Karpas-422 (cell line): ENCODE results near the gene PROB1. TPM values are rescaled to one million over a fixed set of nuclear protein-coding genes. Genes with fewer than 3 reads are reported as not detected.

Experiments used
- total RNA-seq: library from RNA; depleted of rRNA; stranded (reverse); fragments of >200 nt; shearing (Covaris generic); gene quantifications from 2 replicates; pipeline ENCODE4 v1.2.3, GENCODE V29; 2014; ENCODE audit warnings: low replicate concordance; rRNA removed

PROB1 gene
- total RNA-seq, 1 experiment from 2014 or later, result 0.78 TPM

Other genes with a start within 250 kb of the PROB1 start
- gene SIL1, start 196.7 kb downstream of the PROB1 start, total RNA-seq, result 10.7 and 21.8 TPM in 2 replicates
- gene MATR3, start 101.4 kb downstream of the PROB1 start, total RNA-seq, result 188 and 245 TPM in 2 replicates
- 111 and 113 TPM in 2 replicates for gene PAIP2, start 53.2 kb downstream of the PROB1 start, total RNA-seq
- gene SLC23A1, start 11.8 kb downstream of the PROB1 start, total RNA-seq, result not detected in 2 replicates
- 28.8 and 31.0 TPM in 2 replicates for gene MZB1, start 5.2 kb downstream of the PROB1 start, total RNA-seq
- gene SPATA24, start 9.0 kb upstream of the PROB1 start, total RNA-seq, result 4.6 and 7.7 TPM in 2 replicates
- 6.0 and 9.0 TPM in 2 replicates for gene DNAJC18, start 44.4 kb upstream of the PROB1 start, total RNA-seq
- gene ECSCR, start 67.6 kb upstream of the PROB1 start, total RNA-seq, result not detected in 2 replicates
- not detected in 2 replicates for gene SMIM33, start 75.9 kb upstream of the PROB1 start, total RNA-seq
- gene STING1, start 87.7 kb upstream of the PROB1 start, total RNA-seq, result not detected in 2 replicates
- 80.2 and 105 TPM in 2 replicates for gene UBE2D2, start 166.2 kb upstream of the PROB1 start, total RNA-seq